ENCODE measurements around the gene NRF1.

NRF1 gene

GRCh38 chr7:129780974-129781927 is 169.7 kb downstream of the NRF1 start:
- H3K9ac ChIP-seq (ENCODE audit: low read length) = no peak overlapping the region
- DNase-seq (ENCODE audit: low read depth) = no peak
- H3K36me3 ChIP-seq (ENCODE audit: control insufficient read depth, insufficient read depth, low read length, severe bottlenecking) = no peaks in the 10 kb centered on the region
- no peak overlapping the region for H3K4me3 ChIP-seq (ENCODE audit: low read length)
- peaks cover 76% of the 10 kb centered on the region for H3K27me3 ChIP-seq (replicated peaks; ENCODE audit: control insufficient read depth, insufficient read depth, low read length)
- peaks cover 4% of the 10 kb centered on the region for H3K9me3 ChIP-seq (ENCODE audit: control insufficient read depth, low read length)
- H3K4me1 ChIP-seq (ENCODE audit: control insufficient read depth, insufficient read depth, low read length) = peaks cover 2% of the 10 kb centered on the region

- no peak overlapping the region for H3K4me3 ChIP-seq (ENCODE audit: low read length)
- no peak overlapping the region for H3K9ac ChIP-seq (ENCODE audit: low read length)
- no peaks in the 10 kb centered on the region for H3K36me3 ChIP-seq (ENCODE audit: control insufficient read depth, insufficient read depth, low read length, severe bottlenecking)
- no peak for DNase-seq (ENCODE audit: low read depth)
- H3K4me1 ChIP-seq (ENCODE audit: control insufficient read depth, insufficient read depth, low read length) = peaks cover 2% of the 10 kb centered on the region
- peaks cover 4% of the 10 kb centered on the region for H3K9me3 ChIP-seq (ENCODE audit: control insufficient read depth, low read length)
- peaks cover 73% of the 10 kb centered on the region for H3K27me3 ChIP-seq (replicated peaks; ENCODE audit: control insufficient read depth, insufficient read depth, low read length)
These were observed 170.7 kb downstream of the NRF1 start for GRCh38 chr7:129781928-129782817.

GRCh38 chr7:129782818-129783583 is 171.5 kb downstream of the NRF1 start:
- peaks cover 4% of the 10 kb centered on the region for H3K9me3 ChIP-seq (ENCODE audit: control insufficient read depth, low read length)
- no peak overlapping the region for H3K4me3 ChIP-seq (ENCODE audit: low read length)
- DNase-seq (ENCODE audit: low read depth) = no peak
- no peaks in the 10 kb centered on the region for H3K36me3 ChIP-seq (ENCODE audit: control insufficient read depth, insufficient read depth, low read length, severe bottlenecking)
- H3K4me1 ChIP-seq (ENCODE audit: control insufficient read depth, insufficient read depth, low read length) = peaks cover 2% of the 10 kb centered on the region
- no peak overlapping the region for H3K9ac ChIP-seq (ENCODE audit: low read length)
- H3K27me3 ChIP-seq (replicated peaks; ENCODE audit: control insufficient read depth, insufficient read depth, low read length) = peaks cover 70% of the 10 kb centered on the region

- Histone ChIP-seq H3K9ac (ENCODE audit: low read length) (no peak overlapping the region), H3K4me3 (ENCODE audit: low read length) (no peak overlapping the region), H3K27me3 (replicated peaks; ENCODE audit: control insufficient read depth, insufficient read depth, low read length) (peaks cover 64% of the 10 kb centered on the region), H3K4me1 (ENCODE audit: control insufficient read depth, insufficient read depth, low read length) (peaks cover 2% of the 10 kb centered on the region), H3K9me3 (ENCODE audit: control insufficient read depth, low read length) (peaks cover 4% of the 10 kb centered on the region), H3K36me3 (ENCODE audit: control insufficient read depth, insufficient read depth, low read length, severe bottlenecking) (no peaks in the 10 kb centered on the region)
- no peak for DNase-seq (ENCODE audit: low read depth)
These were observed 172.0 kb downstream of the NRF1 start for GRCh38 chr7:129783584-129783919.

GRCh38 chr7:129784437-129784782 is 172.9 kb downstream of the NRF1 start:
- DNase-seq (ENCODE audit: low read depth) = no peak
- Histone ChIP-seq H3K9me3 (ENCODE audit: control insufficient read depth, low read length) (peaks cover 4% of the 10 kb centered on the region), H3K36me3 (ENCODE audit: control insufficient read depth, insufficient read depth, low read length, severe bottlenecking) (no peaks in the 10 kb centered on the region), H3K4me3 (ENCODE audit: low read length) (no peak overlapping the region), H3K9ac (ENCODE audit: low read length) (no peak overlapping the region), H3K4me1 (ENCODE audit: control insufficient read depth, insufficient read depth, low read length) (peaks cover 2% of the 10 kb centered on the region), H3K27me3 (replicated peaks; ENCODE audit: control insufficient read depth, insufficient read depth, low read length) (peaks cover 60% of the 10 kb centered on the region)

- Histone ChIP-seq H3K36me3 (ENCODE audit: control insufficient read depth, insufficient read depth, low read length, severe bottlenecking) (no peaks in the 10 kb centered on the region), H3K9ac (ENCODE audit: low read length) (no peak overlapping the region), H3K27me3 (replicated peaks; ENCODE audit: control insufficient read depth, insufficient read depth, low read length) (peaks cover 64% of the 10 kb centered on the region), H3K9me3 (ENCODE audit: control insufficient read depth, low read length) (peaks cover 4% of the 10 kb centered on the region), H3K4me1 (ENCODE audit: control insufficient read depth, insufficient read depth, low read length) (peaks cover 2% of the 10 kb centered on the region), H3K4me3 (ENCODE audit: low read length) (no peak overlapping the region)
- no peak for DNase-seq (ENCODE audit: low read depth)
These were observed 173.5 kb downstream of the NRF1 start for GRCh38 chr7:129784783-129785684.

GRCh38 chr7:129785685-129786514 is 174.4 kb downstream of the NRF1 start:
- H3K36me3 ChIP-seq (ENCODE audit: control insufficient read depth, insufficient read depth, low read length, severe bottlenecking) = no peaks in the 10 kb centered on the region
- DNase-seq (ENCODE audit: low read depth) = no peak
- H3K9me3 ChIP-seq (ENCODE audit: control insufficient read depth, low read length) = peaks cover 4% of the 10 kb centered on the region
- peaks cover 67% of the 10 kb centered on the region for H3K27me3 ChIP-seq (replicated peaks; ENCODE audit: control insufficient read depth, insufficient read depth, low read length)
- no peak overlapping the region for H3K4me3 ChIP-seq (ENCODE audit: low read length)
- H3K4me1 ChIP-seq (ENCODE audit: control insufficient read depth, insufficient read depth, low read length) = peaks cover 2% of the 10 kb centered on the region
- H3K9ac ChIP-seq (ENCODE audit: low read length) = no peak overlapping the region

GRCh38 chr7:129786825-129787563 is 175.5 kb downstream of the NRF1 start:
- Histone ChIP-seq H3K27me3 (replicated peaks; ENCODE audit: control insufficient read depth, insufficient read depth, low read length) (peaks cover 65% of the 10 kb centered on the region), H3K9ac (ENCODE audit: low read length) (no peak overlapping the region), H3K4me1 (ENCODE audit: control insufficient read depth, insufficient read depth, low read length) (peaks cover 2% of the 10 kb centered on the region), H3K4me3 (ENCODE audit: low read length) (no peak overlapping the region), H3K9me3 (ENCODE audit: control insufficient read depth, low read length) (peaks cover 4% of the 10 kb centered on the region), H3K36me3 (ENCODE audit: control insufficient read depth, insufficient read depth, low read length, severe bottlenecking) (no peaks in the 10 kb centered on the region)
- DNase-seq (ENCODE audit: low read depth) = no peak

GRCh38 chr7:129789000-129789399 is 177.5 kb downstream of the NRF1 start:
- H3K9ac ChIP-seq (ENCODE audit: low read length) = no peak overlapping the region
- peaks cover 47% of the 10 kb centered on the region for H3K27me3 ChIP-seq (replicated peaks; ENCODE audit: control insufficient read depth, insufficient read depth, low read length)
- peaks cover 2% of the 10 kb centered on the region for H3K4me1 ChIP-seq (ENCODE audit: control insufficient read depth, insufficient read depth, low read length)
- H3K36me3 ChIP-seq (ENCODE audit: control insufficient read depth, insufficient read depth, low read length, severe bottlenecking) = no peaks in the 10 kb centered on the region
- H3K9me3 ChIP-seq (ENCODE audit: control insufficient read depth, low read length) = peaks cover 4% of the 10 kb centered on the region
- H3K4me3 ChIP-seq (ENCODE audit: low read length) = no peak overlapping the region
- no peak for DNase-seq (ENCODE audit: low read depth)

All from adipocyte (in vitro differentiated cells).